HG02884 (cell line): ENCODE measurements around the gene ATRNL1.
"Not testable (repeated sequence)": the region's sequence is repeated elsewhere in the genome, so short reads cannot be mapped to it uniquely, and the experiment has no call there.

Experiments
- ATAC-seq: cut with Tn5 transposase; IDR thresholded peaks from one replicate; pipeline ENCODE4 v1.9.1; 2021; ENCODE audit warnings: mild to moderate bottlenecking, moderate library complexity; ENCODE audit not compliant: unreplicated experiment

Gene ATRNL1

DNA sequence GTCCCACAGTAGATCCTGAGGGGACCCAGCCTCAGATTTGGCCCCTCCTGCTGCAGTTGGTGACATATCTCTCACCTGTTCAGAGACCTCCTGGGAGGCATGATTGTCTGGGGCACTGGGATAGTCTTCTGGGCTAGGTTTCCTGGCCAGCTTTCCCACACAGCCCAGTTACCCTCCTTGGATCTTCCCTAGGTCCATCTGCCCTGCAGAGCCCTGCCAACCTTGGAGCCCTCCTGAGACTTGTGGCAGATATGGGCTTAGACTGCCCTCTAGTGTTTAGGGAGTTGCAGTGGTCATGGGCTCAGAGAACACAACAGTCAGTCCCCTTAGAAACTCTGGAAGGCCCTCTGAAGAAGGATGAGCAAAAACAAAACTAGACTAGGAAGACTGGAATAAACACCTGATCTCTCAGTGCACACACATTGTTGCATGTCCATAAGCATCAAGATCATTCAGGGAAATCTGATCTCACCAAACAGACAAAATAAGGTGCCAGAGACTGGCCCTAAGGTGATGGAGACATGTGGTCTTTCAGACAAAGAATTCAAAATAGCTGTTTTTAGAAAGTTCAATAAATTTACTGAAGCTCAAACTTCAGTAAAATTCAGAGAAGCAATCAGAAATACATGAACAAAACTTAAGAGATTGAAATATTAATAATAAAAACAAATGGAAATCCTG, 324.6 kb downstream of the ATRNL1 start:
- peak; percentile 99 for ATAC-seq

DNA sequence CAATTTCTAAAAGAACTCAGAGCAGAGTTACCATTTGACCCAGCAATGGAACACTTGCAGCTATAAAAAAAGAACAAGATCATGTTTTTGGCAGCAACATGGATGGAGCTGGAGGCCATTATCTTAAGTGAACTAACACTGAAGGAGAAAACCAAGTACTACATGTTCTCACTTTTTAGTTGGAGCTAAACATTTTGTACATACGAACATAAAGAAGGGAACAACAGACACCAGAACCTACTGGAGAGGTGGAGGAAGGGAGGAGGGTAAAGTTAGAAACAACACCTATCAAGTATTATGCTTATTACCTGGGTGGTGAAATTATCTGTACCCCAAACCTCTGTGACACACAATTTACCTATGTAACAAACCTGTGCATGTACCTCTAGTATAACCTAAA, 329.5 kb downstream of the ATRNL1 start:
- ATAC-seq = no peak

DNA sequence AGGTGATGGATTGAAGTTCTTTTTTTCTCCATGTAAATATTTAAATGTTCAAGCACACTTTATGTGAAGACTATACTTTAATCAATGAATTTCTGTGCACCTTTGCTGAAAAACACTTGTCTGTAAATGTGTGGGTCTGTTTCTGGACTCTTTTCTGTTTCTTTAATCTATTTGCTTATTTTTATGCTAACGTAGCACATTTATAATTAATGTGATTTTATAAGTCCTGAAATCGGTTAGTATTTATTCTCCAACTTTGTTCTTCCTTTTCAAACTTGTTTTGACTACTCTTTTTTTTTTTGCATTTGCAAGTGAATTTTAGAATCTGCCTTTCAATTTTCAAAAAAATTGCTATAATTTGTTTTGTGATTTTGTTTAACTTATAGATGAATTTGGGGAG, 334.4 kb downstream of the ATRNL1 start:
- no peak for ATAC-seq

DNA sequence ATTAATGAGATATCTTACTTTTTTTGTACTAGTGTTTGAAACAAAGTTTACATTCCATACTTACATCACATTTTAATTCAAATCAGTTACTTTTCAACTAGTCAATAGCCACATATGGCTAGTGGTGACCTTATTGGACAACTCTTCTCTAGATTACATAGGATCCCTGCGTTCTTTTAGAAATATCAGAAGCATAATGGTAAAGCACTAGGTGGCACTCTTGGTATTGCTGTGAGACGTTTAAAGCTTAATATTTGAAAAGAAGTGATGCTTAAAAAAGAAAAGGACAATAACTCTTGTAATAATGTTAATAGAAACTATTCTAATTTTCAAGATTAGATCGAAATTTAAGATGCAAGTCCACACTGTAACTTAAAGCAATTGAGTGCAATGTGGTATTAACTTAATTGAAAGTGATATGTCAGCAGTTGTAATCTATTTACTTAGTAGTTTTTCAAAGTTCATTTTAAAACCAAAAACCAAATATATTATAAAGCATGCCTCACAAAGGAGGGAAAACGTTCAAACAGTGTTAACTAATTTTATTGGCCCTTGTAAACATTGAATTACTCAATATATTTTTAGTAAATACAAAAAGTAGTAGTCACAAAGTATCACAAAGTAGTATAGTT, 339.1 kb downstream of the ATRNL1 start:
- no peak for ATAC-seq

DNA sequence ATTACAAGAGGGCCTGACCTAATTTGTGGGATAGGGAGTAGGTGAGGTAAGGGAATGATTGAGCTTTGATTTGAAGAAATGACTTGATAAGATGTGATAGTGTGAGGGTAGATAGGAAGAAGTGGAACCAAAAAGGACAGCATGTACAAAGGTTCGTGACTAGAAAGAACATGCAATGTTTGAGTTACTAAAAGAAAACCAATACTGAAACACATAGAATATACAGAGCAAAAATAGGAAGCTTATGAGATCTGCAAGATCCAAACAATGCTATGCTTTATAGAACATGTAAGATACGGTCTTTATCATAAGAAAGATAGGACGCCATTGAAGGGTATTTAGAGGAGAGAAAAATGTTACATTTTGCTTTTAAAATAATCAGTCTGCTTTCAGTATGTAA, 343.8 kb downstream of the ATRNL1 start:
- no peak for ATAC-seq

DNA sequence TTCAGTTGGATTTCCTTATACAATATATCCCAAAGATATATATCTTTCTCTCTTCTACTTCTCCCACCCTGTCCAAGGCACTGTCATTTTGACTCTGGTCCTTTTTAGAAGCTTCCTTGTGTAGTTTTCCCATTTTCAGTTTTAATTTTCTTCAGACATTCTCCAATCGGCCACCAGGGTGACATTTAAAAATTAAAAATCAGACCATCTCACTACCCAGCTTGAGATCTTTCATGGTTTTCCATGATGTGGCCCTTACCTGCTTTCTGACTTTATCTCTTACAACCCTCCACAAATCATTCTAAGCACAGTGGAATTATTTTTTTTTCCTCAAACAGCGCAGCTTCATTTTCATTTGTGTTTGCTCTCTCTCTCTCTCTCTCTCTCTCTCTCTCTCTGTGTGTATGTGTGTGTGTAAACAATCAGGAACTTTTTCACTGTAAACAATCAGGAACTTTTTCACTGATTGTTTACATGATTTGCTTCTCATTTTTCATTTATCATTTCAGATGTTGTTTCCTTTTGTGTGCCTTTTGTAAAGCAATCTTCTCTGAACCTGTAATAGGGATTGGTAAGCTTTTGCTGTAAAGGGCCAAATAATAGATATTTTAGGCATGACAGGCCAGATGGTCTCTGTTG, 348.9 kb downstream of the ATRNL1 start:
- ATAC-seq = no peak

DNA sequence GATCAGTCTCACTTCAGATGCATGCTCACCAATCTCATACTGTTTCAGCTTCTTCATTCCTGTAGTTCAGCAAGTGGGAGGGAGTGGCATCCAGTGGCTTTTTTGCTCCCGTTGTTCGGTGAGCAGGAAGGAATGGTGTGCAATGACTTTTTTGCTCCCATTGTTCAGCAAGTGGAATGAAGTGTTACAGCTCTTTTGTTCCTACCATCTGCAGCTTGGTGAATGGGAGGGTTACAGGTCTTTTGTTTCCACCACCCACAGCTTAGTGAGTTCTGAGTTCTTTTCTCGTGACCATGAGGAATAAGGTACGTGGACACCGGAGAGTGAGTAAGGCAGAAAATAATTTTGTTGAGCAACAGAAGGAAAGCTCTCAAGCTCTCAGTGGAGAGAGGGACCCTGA, 363.6 kb downstream of the ATRNL1 start:
- no peak for ATAC-seq

DNA sequence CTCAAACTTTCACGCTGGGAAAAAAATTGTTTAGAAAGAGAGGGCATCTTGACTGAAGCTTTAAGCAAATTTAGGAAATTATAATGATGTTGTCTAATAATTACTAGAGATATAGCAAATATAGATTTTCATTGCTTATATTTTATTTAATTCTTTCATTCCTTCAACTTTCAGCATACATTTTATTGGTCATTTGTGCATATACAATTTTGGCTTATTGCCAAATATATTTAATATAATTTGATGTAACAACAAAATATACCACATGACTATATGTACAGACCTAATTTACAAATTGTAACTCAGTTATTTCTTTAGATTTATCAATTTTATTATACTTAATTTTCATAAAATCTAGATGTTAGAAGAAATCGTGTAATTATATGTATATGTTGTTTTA, 390.1 kb downstream of the ATRNL1 start:
- ATAC-seq = no peak

DNA sequence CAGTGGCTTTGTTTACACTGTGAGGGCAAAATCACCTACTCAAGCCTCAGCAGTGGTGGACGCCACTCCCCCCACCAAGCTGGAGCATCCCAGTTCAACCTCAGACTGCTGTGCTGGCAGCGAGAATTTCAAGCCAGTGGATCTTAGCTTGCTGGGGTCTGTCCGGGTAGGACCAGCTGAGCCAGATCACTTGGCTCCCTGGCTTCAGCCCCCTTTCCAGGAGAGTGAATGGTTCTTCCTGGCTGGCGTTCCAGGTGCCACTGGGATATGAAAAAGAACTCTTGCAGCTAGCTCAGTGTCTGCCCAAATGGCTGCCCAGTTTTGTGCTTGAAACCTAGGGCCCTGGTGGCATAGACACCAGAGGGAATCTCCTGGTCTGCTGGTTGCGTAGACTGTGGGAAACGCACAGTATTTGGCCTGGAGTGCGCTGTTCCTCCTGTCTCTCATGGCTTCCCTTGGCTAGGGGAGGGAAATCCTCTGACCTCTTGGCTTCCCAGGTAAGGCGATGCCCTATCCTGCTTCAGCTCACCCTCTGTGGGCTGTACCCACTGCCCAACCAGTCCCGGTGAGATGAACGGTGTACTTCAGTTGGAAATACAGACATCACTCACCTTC, 398.5 kb downstream of the ATRNL1 start:
- ATAC-seq = no peak

DNA sequence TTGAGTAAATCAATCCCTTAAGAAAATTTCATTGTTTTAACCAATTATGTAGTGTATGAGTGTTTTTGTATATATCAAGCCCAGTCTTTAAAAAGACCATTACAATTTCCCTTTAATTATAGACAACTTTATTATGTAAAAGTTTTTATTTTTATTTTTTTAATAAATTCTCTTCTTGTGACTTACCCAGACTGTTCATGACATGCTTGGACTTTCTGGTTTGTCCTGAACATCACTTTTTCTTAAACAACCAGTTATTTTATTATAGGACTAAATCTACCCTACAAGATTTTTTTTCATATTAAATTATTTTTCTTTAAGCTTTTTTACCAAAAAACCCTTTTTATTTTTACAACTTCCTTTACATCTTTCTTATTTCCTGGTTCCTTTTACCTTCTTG, 410.4 kb downstream of the ATRNL1 start:
- ATAC-seq = no peak

DNA sequence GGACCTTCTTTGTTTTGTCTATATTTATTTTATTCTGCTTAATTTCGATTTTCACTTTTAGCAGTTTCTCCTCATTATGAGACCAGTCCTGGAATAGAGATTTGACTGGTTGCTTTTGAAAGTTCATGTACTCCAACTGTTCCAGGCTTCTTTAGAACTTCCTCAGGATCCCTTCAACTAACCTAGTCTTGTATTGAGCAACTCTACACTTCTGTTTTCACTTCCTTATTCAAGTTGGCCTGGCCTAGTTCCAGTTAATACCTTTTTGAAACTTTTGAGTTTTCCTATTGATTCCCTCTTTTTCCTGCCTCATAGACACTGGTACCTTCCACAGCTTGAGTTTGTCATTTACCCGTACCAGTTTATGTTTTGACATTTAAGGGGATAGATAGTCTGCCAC, 421.7 kb downstream of the ATRNL1 start:
- ATAC-seq = no peak

DNA sequence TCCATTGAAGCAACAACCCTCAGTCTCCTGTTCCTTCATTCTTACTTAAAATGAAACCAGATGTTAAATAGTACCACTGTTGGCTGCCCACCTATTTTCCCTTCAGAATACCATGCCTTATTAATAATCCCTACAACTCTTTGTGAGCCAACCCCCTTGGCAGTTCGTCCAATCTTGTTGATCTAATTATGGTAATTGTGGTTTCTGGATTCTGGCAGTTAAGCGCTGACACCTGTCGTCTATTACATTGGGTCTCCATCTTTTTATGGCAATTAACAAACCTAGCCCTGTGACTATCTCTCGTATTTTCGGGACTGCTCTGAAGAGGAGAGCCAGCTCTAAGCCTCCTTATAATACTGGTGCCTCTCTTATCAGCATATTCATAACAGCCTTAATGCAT, 432.0 kb downstream of the ATRNL1 start:
- no peak for ATAC-seq

DNA sequence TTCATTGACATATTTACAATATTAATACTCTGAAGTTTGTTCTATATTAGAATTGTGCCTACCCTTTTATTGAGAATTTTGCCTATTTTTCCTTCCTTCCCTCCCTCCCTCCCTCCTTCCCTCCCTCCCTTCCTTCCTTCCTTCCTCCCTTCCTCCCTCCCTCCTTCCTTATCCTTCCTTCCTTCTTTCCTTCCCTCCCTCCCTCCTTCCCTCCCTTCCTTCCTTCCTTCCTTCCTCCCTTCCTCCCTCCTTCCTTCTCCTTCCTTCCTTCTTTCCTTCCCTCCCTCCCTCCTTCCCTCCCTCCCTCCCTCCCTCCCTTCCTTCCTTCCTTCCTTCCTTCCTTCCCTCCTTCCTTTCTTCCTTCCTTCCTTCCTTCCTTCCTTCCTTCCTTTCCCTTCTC, 434.5 kb downstream of the ATRNL1 start:
- ATAC-seq = not testable (repeated sequence)

DNA sequence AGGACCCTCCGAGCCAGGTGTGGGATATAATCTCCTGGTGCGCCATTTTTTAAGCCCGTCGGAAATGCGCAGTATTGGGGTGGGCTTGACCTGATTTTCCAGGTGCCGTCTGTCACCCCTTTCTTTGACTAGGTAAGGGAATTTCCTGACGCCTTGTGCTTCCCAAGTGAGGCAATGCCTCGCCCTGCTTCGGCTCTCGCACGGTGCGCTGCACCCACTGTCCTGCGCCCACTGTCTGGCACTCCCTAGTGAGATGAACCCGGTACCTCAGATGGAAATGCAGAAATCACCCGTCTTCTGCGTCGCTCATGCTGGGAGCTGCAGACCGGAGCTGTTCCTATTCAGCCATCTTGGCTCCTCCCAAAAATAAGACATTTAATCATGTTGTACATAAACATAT, 443.2 kb downstream of the ATRNL1 start:
- ATAC-seq = not testable (repeated sequence)

DNA sequence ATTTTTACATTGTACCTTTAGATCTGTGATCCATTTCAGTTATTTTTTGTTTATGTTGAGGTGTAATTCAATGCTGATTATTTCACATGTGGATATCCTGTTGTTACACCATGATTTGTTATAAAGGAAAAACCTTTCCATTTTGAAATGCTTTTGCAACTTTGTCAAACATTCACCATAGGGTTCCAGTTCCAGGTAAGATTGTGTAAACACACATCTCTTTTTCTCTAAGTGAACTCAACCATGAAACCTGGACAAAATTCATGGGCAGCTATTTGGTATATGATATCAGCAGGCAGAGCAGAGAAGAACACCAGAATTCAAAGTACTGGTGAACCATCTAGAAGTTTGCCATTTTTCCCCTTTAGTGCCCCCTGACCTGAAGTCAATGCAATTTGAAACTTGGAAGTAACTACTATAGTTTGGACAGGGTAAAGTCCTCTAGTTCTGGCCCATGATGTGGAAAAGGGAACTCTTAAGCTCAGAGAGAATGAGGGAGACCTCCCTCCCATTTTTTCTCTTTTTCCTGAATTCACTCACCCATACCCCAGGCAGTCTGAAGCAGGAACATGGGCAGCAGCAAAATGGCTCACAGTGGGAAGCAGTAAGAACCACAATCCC, 446.1 kb downstream of the ATRNL1 start:
- ATAC-seq = no peak

DNA sequence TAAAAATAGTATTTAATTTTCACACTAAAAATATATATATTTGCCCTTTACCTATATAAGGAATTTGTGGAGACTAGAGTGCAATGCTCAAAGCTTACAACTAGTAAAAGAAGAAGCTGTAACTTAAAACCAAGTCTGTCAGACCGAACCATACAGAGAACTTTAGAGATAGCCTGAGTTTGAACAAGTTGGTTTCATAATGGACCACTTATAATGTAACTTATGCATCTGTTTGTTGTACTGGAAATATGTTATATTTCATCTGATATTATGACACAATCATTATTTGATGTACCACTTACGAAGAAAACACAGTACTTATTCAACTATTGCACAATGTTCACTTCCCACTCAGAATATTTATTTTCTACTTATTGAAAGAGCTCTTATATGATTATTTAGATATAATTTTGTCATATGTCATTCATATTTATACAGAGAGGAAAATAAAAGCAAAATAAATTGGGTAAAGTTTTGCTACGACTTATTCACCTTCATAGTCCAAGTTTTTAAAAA, 462.8 kb downstream of the ATRNL1 start:
- no peak for ATAC-seq

DNA sequence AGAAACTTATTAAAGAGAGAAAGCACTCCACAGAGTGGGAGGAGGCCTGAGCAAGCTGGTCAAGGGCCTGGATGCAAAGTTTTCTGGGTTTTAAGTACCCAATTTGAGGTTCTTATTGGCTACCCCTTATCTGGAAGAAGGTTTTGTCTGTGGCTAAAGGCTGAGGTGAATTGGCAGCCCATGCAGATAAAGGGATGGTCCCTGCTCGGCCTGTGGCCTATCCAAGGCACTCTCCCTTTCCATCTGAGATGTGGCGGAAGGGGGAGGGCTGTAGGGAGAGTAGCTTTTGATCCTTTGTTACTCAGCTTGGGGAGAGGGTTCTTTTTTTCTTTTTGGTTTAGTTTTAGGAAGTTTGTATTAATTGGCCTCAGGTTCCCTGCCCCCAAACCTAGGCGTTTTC, 465.1 kb downstream of the ATRNL1 start:
- ATAC-seq = no peak

DNA sequence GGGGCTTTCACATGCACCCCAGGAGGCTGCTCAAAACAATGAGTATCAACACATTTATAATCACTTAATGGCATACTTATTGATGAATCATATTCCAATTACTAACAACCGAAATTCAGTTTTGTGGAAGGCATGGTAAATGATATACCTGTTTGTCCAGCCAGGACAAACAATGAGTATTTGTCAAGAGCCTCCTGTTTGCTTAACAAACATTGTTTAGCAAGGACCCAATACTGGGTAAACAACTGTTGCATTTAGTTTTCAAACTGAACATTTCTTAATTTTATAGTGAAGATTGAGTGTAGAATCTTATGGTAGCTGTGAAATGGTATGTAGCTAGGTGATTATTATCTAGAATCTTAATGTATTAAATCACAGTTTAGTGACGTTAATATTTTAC, 473.7 kb downstream of the ATRNL1 start:
- ATAC-seq = no peak

DNA sequence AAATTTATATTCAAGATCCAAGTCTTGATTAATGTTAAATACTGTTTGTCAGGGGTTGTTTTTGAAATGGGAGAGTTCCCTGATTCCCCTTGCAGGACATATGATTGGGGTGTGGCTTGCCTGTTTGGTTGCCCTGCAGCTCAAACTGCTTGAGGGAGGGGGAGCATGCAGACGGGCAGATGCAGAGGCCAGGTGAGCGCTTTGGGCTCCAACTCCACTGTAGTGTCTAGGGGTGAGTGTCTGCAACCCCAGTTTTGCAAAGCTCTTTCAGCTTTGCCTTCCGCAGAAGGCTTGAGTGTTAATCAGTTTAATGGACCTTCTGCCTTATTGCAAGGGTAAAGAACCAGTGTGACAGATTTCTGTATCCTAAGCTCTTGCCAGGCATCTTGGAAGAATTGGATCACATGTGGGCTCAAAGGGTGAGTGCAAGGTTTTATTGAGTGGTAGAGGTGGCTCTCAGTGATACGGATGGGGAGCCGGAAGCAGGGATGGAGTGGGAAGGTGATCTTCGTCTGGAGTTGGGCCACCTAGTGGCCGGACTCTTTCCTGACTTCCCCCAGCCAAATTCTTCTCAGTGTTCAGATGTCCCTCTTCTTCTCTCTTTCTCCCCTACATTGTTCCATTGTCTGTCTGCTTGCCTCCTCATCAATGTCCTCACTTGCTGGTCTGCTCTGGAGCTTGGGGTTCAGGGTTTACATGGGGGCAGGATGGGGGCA, 479.7 kb downstream of the ATRNL1 start:
- ATAC-seq = no peak

DNA sequence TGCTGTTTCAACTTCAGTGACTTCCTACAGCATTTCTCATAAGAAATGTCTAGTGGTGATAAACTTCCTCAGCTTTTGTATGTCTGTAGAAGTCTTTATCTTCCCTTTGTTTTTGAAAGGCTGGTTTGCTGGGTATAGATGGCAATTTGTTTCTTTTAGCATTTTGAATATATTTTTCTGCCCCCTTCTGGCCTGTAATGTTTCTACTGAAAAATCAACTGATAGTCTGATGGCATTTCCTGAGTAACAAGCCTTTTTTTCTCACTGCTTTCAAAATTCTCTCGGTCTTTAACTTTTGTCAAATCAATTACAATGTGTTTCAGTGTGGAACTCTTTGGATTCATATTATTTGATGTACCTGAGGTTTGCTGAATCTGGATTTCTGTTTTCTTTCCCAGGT, 487.1 kb downstream of the ATRNL1 start:
- no peak for ATAC-seq

DNA sequence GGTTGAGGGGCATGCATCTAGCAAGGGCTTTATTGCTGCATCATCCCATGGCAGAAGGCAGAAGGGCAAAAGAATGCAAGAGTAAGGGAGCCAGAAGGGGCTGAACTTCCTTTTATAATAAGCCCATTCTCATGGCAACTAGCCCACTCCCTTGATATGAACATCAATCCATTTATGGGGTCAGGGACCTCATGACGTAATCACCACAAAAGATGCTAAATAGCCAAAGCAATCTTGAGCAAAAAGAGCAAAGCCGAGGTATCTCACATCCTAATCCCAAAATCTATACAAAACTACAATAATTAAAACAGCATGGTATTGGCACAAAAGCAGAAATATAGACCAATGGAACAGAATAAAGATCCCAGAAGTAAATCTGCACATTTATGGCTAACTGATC, 499.9 kb downstream of the ATRNL1 start:
- ATAC-seq = no peak
